GM18861 (cell line): ENCODE results near the gene CBLIF.
"Not testable (repeated sequence)": the region's sequence is repeated elsewhere in the genome, so short reads cannot be mapped to it uniquely, and the experiment has no call there.

Source experiments
- ATAC-seq: cut with Tn5 transposase; IDR thresholded peaks from one replicate; pipeline ENCODE4 v1.9.1; 2021; ENCODE audit not compliant: unreplicated experiment

CBLIF gene

GRCh38 chr11:59845399-59845798, at the start of gene CBLIF:
CBLIF (minus strand) TSS chr11:59845499; CDS start chr11:59845453, 46 bp downstream.
- ATAC-seq, result no peak

- ATAC-seq, result no peak
Observed at GRCh38 chr11:59894616-59895015, 49.3 kb upstream of the CBLIF start.

GRCh38 chr11:59891781-59892181, 46.5 kb upstream of the CBLIF start:
- no peak for ATAC-seq

GRCh38 chr11:59887156-59887555, 41.9 kb upstream of the CBLIF start:
- not testable (repeated sequence) for ATAC-seq

- ATAC-seq, result no peak
Observed at GRCh38 chr11:59883597-59883996, 38.3 kb upstream of the CBLIF start.

GRCh38 chr11:59879567-59879966, 34.3 kb upstream of the CBLIF start:
- ATAC-seq, result no peak

- ATAC-seq, result no peak
Observed at GRCh38 chr11:59878575-59878974, 33.3 kb upstream of the CBLIF start, which contains the start of gene OOSP3. OOSP3 (plus strand) TSS chr11:59878782; CDS start chr11:59878809, 27 bp downstream.

- ATAC-seq, result no peak
Observed at GRCh38 chr11:59877784-59878183, 32.5 kb upstream of the CBLIF start.

- no peak for ATAC-seq
Observed at GRCh38 chr11:59877325-59877724, 32.0 kb upstream of the CBLIF start.

- no peak for ATAC-seq
Observed at GRCh38 chr11:59875856-59876519, 30.7 kb upstream of the CBLIF start.

- no peak for ATAC-seq
Observed at GRCh38 chr11:59872076-59872475, 26.8 kb upstream of the CBLIF start.

- ATAC-seq, result no peak
Observed at GRCh38 chr11:59867946-59868345, 22.6 kb upstream of the CBLIF start.

- no peak for ATAC-seq
Observed at GRCh38 chr11:59866836-59867235, 21.5 kb upstream of the CBLIF start.

- no peak for ATAC-seq
Observed at GRCh38 chr11:59866397-59866796, 21.1 kb upstream of the CBLIF start, which contains the start of gene TCN1. TCN1 (minus strand) TSS chr11:59866487; CDS start chr11:59866470, 17 bp downstream.

- no peak for ATAC-seq
Observed at GRCh38 chr11:59865031-59865430, 19.7 kb upstream of the CBLIF start.

GRCh38 chr11:59862252-59862651, 17.0 kb upstream of the CBLIF start:
- no peak for ATAC-seq

GRCh38 chr11:59859673-59860072, 14.4 kb upstream of the CBLIF start:
- ATAC-seq, result no peak

- ATAC-seq, result no peak
Observed at GRCh38 chr11:59857439-59858434, 12.4 kb upstream of the CBLIF start.

GRCh38 chr11:59854871-59855270, 9.6 kb upstream of the CBLIF start:
- ATAC-seq, result no peak

- ATAC-seq, result not testable (repeated sequence)
Observed at GRCh38 chr11:59851416-59851815, 6.1 kb upstream of the CBLIF start.

- not testable (repeated sequence) for ATAC-seq
Observed at GRCh38 chr11:59849551-59849950, 4.3 kb upstream of the CBLIF start.

- ATAC-seq, result peak; percentile 82
Observed at GRCh38 chr11:59849129-59849528, 3.8 kb upstream of the CBLIF start.
